Measurements from ENCODE around the gene ARID1B. TPM values are rescaled to one million over a fixed set of nuclear protein-coding genes. Genes with fewer than 3 reads are reported as not detected.
A peak's percentile ranks its signal among the peaks of the same experiment; 100 is the strongest.

The ARID1B gene
- total RNA-seq, 2 experiments from 2014 or later, result 36.9 to 38.9 TPM

DNA sequence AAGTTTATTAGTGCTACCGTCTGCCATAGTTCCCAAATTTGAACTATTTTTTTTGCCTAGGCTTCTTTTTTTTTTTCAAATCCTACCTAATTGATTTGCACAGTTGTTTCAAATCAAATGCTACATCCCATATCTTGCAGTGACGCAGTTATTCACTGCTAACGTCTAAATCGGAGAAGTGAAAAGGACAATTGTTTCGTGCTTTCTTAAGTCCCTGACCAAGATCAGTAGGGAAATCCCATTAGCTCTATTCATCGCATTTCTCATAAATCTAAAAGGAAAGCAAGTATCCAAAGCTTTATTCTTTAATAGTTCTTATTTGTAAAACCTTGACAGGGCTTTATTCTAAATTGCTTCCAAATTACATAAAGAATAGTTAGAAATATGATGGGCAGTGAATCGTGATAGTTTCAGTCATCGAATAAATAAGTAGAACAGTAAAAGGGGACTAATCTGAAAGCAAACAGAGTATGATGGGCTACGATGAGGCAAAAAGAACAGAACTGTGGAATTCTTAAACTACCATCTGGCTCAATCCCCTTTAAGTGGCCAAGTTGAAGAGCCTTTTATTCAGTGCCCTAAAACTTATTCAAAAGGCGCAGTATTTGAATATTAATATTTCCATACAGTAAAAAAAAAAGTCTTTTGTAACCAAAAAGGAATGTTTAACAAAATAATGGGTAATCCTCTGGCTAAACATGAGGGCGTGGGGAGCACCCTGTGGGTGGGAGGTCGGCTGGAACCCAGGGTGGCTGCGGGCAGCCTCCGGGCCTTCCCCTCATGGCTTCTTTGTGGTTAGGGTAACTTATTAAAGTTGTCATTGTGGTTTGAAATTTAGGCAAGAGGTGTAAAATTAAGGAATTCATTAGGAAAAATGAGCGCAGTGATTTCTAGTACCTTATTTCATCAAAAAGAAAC, 3.0 kb upstream of the ARID1B start:
- no peak for ATAC-seq
- H3K4me1 Mint-ChIP-seq (ENCODE audit: low read depth), result peaks cover 19% of the 10 kb centered on the region
- H3K9me3 Mint-ChIP-seq, result no peaks in the 10 kb centered on the region
- TF ChIP-seq, protein P1, sequence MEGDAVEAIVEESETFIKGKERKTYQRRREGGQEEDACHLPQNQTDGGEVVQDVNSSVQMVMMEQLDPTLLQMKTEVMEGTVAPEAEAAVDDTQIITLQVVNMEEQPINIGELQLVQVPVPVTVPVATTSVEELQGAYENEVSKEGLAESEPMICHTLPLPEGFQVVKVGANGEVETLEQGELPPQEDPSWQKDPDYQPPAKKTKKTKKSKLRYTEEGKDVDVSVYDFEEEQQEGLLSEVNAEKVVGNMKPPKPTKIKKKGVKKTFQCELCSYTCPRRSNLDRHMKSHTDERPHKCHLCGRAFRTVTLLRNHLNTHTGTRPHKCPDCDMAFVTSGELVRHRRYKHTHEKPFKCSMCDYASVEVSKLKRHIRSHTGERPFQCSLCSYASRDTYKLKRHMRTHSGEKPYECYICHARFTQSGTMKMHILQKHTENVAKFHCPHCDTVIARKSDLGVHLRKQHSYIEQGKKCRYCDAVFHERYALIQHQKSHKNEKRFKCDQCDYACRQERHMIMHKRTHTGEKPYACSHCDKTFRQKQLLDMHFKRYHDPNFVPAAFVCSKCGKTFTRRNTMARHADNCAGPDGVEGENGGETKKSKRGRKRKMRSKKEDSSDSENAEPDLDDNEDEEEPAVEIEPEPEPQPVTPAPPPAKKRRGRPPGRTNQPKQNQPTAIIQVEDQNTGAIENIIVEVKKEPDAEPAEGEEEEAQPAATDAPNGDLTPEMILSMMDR (IDR thresholded peaks at IDR 0.05), result no peak
- no peaks in the 10 kb centered on the region for H3K27me3 Mint-ChIP-seq
- no peak overlapping the region for H3K27ac Mint-ChIP-seq
- POLR2A ChIA-PET, result no interaction called here
- intact Hi-C loops (cut with micrococcal nuclease), result no loop called here
- no peak overlapping the region for H3K4me3 Mint-ChIP-seq
- CTCF ChIA-PET, result no interaction called here
- peaks cover 6% of the 10 kb centered on the region for H3K36me3 Mint-ChIP-seq (ENCODE audit: low read depth)
- no peak for DNase-seq

DNA sequence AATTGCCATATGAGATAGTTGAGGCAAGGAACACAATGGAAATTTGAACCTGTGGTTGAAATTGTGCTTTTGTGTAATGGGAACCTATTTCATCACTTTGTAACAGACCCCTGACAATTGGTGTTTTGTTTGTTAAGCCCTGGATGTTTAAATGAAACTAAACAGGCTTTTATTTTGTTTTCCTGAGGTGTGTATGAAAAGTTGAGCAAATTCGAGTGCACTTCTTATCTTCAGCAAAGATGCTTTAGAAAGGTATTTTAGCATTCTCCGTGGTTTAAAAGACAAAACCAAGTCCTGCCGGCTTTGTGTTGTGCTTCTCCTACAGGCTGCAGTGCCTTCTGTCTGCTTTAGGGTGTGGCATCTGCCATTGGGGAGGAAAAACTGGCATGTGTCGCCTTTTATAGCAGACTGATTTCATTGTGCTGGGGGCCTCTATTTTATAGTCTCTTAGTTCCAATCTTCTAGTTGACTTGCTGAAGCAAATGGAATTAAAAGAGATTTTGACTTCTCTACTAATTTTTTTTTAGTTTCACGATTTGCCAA, 2.2 kb upstream of the ARID1B start:
- DNase-seq (no peak), ATAC-seq (no peak)
- POLR2A ChIA-PET, result no interaction called here
- H3K36me3 Mint-ChIP-seq (ENCODE audit: low read depth), result peaks cover 6% of the 10 kb centered on the region
- CTCF ChIA-PET, result no interaction called here
- TF ChIP-seq, protein P1 (IDR thresholded peaks at IDR 0.05), result no peak
- no peak overlapping the region for H3K4me3 Mint-ChIP-seq
- H3K27me3 Mint-ChIP-seq, result no peaks in the 10 kb centered on the region
- intact Hi-C loops (cut with micrococcal nuclease), result loop anchor here (5.0 kb wide), 1 partner anchor 247 kb away; no protein-coding TSS in a partner anchor
- H3K9me3 Mint-ChIP-seq, result no peaks in the 10 kb centered on the region
- H3K27ac Mint-ChIP-seq, result peak overlapping the region; percentile 25
- H3K4me1 Mint-ChIP-seq (ENCODE audit: low read depth), result peaks cover 19% of the 10 kb centered on the region

DNA sequence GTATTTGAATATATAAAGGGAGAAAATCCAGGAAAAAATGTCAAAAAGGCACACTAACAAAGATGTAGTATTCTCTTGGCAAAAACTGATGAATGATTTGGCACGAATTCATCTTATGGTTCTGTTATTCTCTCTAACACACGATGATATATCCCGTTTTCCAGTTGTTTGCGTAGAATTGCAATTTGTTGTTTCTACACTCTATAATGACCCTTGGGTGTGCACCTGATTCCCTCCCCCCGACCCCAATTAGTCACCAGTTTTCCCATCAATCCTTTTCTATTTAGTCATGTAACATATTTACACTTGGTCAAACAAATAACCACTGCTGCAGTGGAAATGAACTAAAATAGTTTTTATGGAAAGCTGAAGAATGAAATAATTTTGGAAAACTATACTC, 1.5 kb upstream of the ARID1B start:
- intact Hi-C loops (cut with micrococcal nuclease), result loop anchor here (2.0 to 5.0 kb wide), 2 partner anchors 89 to 247 kb away; no protein-coding TSS in a partner anchor
- DNase-seq, result no peak
- ATAC-seq, result no peak
- ChIA-PET CTCF (interaction anchor here (0.6 to 1.0 kb wide), 5 partner anchors 55 to 259 kb away, joined by 3 read pairs; no protein-coding TSS in a partner anchor), POLR2A (no interaction called here)
- no peaks in the 10 kb centered on the region for H3K9me3 Mint-ChIP-seq
- no peaks in the 10 kb centered on the region for H3K27me3 Mint-ChIP-seq
- no peak overlapping the region for H3K27ac Mint-ChIP-seq
- TF ChIP-seq, protein P1 (IDR thresholded peaks at IDR 0.05), result no peak
- H3K36me3 Mint-ChIP-seq (ENCODE audit: low read depth), result peaks cover 6% of the 10 kb centered on the region
- no peak overlapping the region for H3K4me3 Mint-ChIP-seq
- H3K4me1 Mint-ChIP-seq (ENCODE audit: low read depth), result peaks cover 19% of the 10 kb centered on the region

DNA sequence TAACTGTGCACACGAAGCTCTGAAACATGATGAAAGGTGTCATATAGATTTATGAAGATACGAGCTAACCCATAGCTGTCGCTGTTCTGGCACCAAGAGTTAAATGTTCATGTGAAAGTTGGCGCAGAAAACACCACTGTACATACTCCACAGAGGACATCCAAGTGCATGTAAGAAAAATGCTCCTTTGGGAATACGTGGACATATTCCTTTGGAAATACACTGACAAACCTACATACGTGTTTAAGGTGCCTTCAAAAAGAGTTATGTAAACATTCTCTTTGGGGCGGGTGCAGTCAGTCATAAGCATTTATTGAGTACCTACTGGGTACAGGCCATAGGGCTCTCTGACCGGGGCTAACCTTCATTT, 723 bp upstream of the ARID1B start:
- Mint-ChIP-seq H3K36me3 (ENCODE audit: low read depth) (peaks cover 6% of the 10 kb centered on the region), H3K27ac (peak overlapping the region; percentile 91), H3K4me3 (peak overlapping the region; percentile 78), H3K4me1 (ENCODE audit: low read depth) (peaks cover 21% of the 10 kb centered on the region), H3K9me3 (no peaks in the 10 kb centered on the region), H3K27me3 (no peaks in the 10 kb centered on the region)
- TF ChIP-seq, protein P1 (IDR thresholded peaks at IDR 0.05), result no peak
- ChIA-PET CTCF (interaction anchor here (0.6 to 1.0 kb wide), 5 partner anchors 56 to 259 kb away, joined by 3 read pairs; no protein-coding TSS in a partner anchor), POLR2A (interaction anchor here (1.1 kb wide), 1 partner anchor 58 kb away, joined by 3 read pairs; no protein-coding TSS in a partner anchor)
- ATAC-seq (no peak), DNase-seq (peak; percentile 42)
- intact Hi-C loops (cut with micrococcal nuclease), result loop anchor here (2.0 to 5.0 kb wide), 2 partner anchors 90 to 246 kb away; no protein-coding TSS in a partner anchor

Data from activated CD8-positive, alpha-beta T cell treated with anti-CD3 and anti-CD28 coated beads for 36 hours (primary cell).